Measurements from ENCODE around the gene SIX6.

Gene SIX6

GRCh38 chr14:60515511-60516289, 6.8 kb downstream of the SIX6 start:
- Mint-ChIP-seq H3K9me3 (no peaks in the 10 kb centered on the region), H3K4me3 (peak overlapping the region; percentile 58 to 82 (median 72)), H3K27ac (no peak overlapping the region), H3K27me3 (ENCODE audit: low read depth) (peaks cover 94% of the 10 kb centered on the region), H3K36me3 (ENCODE audit: low read depth) (no peaks in the 10 kb centered on the region), H3K4me1 (peaks cover 8% of the 10 kb centered on the region)
- TF ChIP-seq CTCF (IDR thresholded peaks at IDR 0.05; ENCODE audit: unreplicated experiment in 3 of 3), result no peak

GRCh38 chr14:60532442-60532841, 23.5 kb downstream of the SIX6 start:
- peaks cover 16% of the 10 kb centered on the region for H3K4me1 Mint-ChIP-seq

GRCh38 chr14:60537663-60538062, 28.7 kb downstream of the SIX6 start:
- no peak overlapping the region for H3K27ac Mint-ChIP-seq

More at GRCh38 chr14:60532442-60532841, 23.5 kb downstream of the SIX6 start:
- H3K27me3 Mint-ChIP-seq (ENCODE audit: low read depth), result no peaks in the 10 kb centered on the region
- TF ChIP-seq CTCF (IDR thresholded peaks at IDR 0.05; ENCODE audit: unreplicated experiment in 3 of 3), result no peak
- H3K4me3 Mint-ChIP-seq, result no peak overlapping the region
- no peaks in the 10 kb centered on the region for H3K36me3 Mint-ChIP-seq (ENCODE audit: low read depth)
- H3K27ac Mint-ChIP-seq, result no peak overlapping the region
- peaks cover 4% of the 10 kb centered on the region for H3K9me3 Mint-ChIP-seq

GRCh38 chr14:60544659-60545058, 35.7 kb downstream of the SIX6 start:
- H3K36me3 Mint-ChIP-seq (ENCODE audit: low read depth), result no peaks in the 10 kb centered on the region
- no peak overlapping the region for H3K4me3 Mint-ChIP-seq
- no peak overlapping the region for H3K27ac Mint-ChIP-seq
- no peaks in the 10 kb centered on the region for H3K27me3 Mint-ChIP-seq (ENCODE audit: low read depth)
- no peak for TF ChIP-seq CTCF (IDR thresholded peaks at IDR 0.05; ENCODE audit: unreplicated experiment in 3 of 3)
- no peaks in the 10 kb centered on the region for H3K4me1 Mint-ChIP-seq
- peaks cover 28% of the 10 kb centered on the region for H3K9me3 Mint-ChIP-seq

More at GRCh38 chr14:60537663-60538062, 28.7 kb downstream of the SIX6 start:
- Mint-ChIP-seq H3K9me3 (peaks cover 22% of the 10 kb centered on the region), H3K36me3 (ENCODE audit: low read depth) (no peaks in the 10 kb centered on the region), H3K4me3 (no peak overlapping the region), H3K4me1 (peaks cover 4% of the 10 kb centered on the region), H3K27me3 (ENCODE audit: low read depth) (no peaks in the 10 kb centered on the region)
- no peak for TF ChIP-seq CTCF (IDR thresholded peaks at IDR 0.05; ENCODE audit: unreplicated experiment in 3 of 3)

- no peak for TF ChIP-seq CTCF (IDR thresholded peaks at IDR 0.05; ENCODE audit: unreplicated experiment in 3 of 3)
- Mint-ChIP-seq H3K4me3 (no peak overlapping the region), H3K27ac (no peak overlapping the region), H3K9me3 (peaks cover 8% of the 10 kb centered on the region), H3K27me3 (ENCODE audit: low read depth) (no peaks in the 10 kb centered on the region), H3K4me1 (no peaks in the 10 kb centered on the region), H3K36me3 (ENCODE audit: low read depth) (no peaks in the 10 kb centered on the region)
Observed at GRCh38 chr14:60553808-60554207, 44.9 kb downstream of the SIX6 start.
